ENCODE measurements around the gene SLC6A8.

Gene SLC6A8

GRCh38 chrX:153687121-153688039, at the start of gene SLC6A8:
TSS of gene SLC6A8 (plus strand) at chrX:153687926. CDS start at chrX:153688575, 649 bp downstream.
- peak; percentile 73 for DNase-seq (ENCODE audit: low read depth)

- DNase-seq (ENCODE audit: low read depth): no peak
Measured at GRCh38 chrX:153638041-153638371, 49.7 kb upstream of the SLC6A8 start.

- DNase-seq (ENCODE audit: low read depth): no peak
Measured at GRCh38 chrX:153638436-153639176, 49.1 kb upstream of the SLC6A8 start.

- no peak for DNase-seq (ENCODE audit: low read depth)
Measured at GRCh38 chrX:153639177-153640044, 48.3 kb upstream of the SLC6A8 start.

- DNase-seq (ENCODE audit: low read depth): no peak
Measured at GRCh38 chrX:153640045-153640686, 47.6 kb upstream of the SLC6A8 start.

- no peak for DNase-seq (ENCODE audit: low read depth)
Measured at GRCh38 chrX:153640736-153641575, 46.8 kb upstream of the SLC6A8 start.

GRCh38 chrX:153641627-153642026, 46.1 kb upstream of the SLC6A8 start:
- DNase-seq (ENCODE audit: low read depth): no peak

GRCh38 chrX:153642051-153642654, 45.6 kb upstream of the SLC6A8 start:
- peak; percentile 2 for DNase-seq (ENCODE audit: low read depth)

GRCh38 chrX:153642655-153643430, 44.9 kb upstream of the SLC6A8 start:
- no peak for DNase-seq (ENCODE audit: low read depth)

- peak; percentile 6 for DNase-seq (ENCODE audit: low read depth)
Measured at GRCh38 chrX:153643431-153644351, 44.0 kb upstream of the SLC6A8 start.

GRCh38 chrX:153644356-153645125, 43.2 kb upstream of the SLC6A8 start:
- no peak for DNase-seq (ENCODE audit: low read depth)

- DNase-seq (ENCODE audit: low read depth): no peak
Measured at GRCh38 chrX:153645151-153645550, 42.6 kb upstream of the SLC6A8 start.

- no peak for DNase-seq (ENCODE audit: low read depth)
Measured at GRCh38 chrX:153645921-153646488, 41.7 kb upstream of the SLC6A8 start.

GRCh38 chrX:153646620-153647373, 40.9 kb upstream of the SLC6A8 start, which contains the start of gene DUSP9:
TSS of gene DUSP9 (plus strand) at chrX:153647203. CDS start at chrX:153647954, 751 bp downstream.
- DNase-seq (ENCODE audit: low read depth): peak; percentile 34

GRCh38 chrX:153647461-153648357, 40.0 kb upstream of the SLC6A8 start:
- no peak for DNase-seq (ENCODE audit: low read depth)

All from EH (cell line).